GM08714 (cell line): ENCODE data around the gene LSR.
"Not testable (repeated sequence)": the region's sequence is repeated elsewhere in the genome, so short reads cannot be mapped to it uniquely, and the experiment has no call there.

ENCODE experiments used
- H3K4me3 ChIP-seq: fragments of 200-500 bp; sonication (Bioruptor generic); 2 replicates; pipeline ENCODE4 v1.5.1; 2014; ENCODE audit warnings: mild to moderate bottlenecking, low read length, inconsistent platforms
- ZNF274 ChIP-seq: IDR thresholded peaks from 2 replicates; pipeline ENCODE4 v1.6.1; 2012; ENCODE audit warnings: mild to moderate bottlenecking, low read depth, low read length

The LSR gene

DNA sequence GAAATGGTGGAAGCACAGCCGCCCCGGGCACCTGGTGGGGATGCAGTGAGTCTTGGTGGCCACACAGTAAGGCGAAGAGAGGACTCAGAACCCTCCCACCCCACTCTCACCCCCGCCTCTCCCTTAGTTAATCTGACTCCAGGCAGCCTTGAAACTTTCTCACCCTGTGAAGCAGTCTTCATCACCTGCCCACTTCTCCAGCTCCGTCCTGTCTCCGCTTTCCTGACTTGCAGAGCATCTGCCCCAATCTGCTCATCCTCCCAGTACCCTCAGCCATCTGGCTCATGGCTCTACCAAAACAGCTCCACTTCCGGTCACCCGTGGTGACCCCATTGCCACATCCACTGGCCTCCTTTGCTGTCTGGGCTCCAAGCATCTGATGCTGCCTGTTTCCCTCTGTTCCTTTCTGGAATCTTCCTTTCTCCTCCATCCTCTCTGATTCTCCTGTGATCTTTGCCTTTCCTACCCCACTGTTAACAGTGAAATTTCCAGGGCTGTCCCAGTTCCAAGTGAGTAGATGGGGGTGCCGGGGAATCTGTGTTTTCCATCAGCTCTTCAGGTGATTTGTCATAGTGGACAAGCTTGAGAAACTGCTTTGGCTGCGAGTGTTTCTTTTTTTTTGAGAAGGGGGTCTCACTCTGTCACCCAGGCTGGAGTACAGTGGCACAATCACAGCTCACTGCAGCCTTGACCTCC lies 24.3 kb downstream of the LSR start:
- no peak overlapping the region for H3K4me3 ChIP-seq
- TF ChIP-seq ZNF274: no peak

DNA sequence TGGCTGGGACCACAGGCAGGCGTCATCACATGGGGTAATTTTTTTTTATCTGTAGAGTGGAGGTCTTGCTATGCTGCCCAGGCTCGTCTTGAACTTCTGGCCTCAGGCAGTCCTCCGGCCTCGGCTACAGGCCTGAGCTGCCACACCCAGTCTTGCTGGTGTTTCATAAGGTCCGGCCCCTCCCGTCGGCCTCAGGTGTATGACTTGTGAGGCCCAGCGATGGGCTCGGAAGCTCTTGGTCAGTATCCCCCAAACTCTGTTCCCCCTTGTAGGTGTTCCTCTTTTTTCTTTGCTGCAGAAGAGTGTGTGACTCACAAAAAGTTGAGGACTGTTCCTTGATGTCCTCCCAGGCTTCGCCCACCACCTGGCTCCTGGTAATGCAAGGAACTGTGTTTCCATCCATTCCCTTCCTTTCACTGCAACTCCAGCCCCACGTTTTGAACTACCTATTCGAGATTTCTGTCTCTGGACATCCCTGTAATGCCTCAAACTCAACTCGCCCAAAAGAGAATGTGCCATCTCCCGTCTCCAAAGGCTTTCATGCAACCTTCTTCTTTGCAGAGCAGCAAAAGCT lies 25.0 kb downstream of the LSR start:
- TF ChIP-seq ZNF274: no peak

DNA sequence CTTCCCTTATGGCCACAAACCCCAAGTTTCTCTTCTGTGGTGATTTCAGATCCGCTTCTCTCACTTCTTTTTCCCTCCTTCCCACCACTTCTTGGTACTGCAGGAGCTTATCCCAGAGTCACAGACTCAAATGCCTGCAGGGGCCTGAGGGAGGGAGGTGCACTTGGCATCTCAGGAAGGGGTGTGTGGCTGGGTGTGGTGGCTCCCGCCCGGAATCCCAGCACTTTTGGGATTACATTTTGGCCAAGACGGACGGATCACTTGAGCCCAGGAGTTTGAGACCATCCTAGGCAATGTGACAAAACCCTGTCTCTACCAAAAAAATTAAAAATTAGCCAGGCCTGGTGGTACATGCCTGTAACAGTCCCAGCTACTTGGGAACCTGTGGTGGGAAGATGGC lies 25.5 kb downstream of the LSR start:
- H3K4me3 ChIP-seq: no peak overlapping the region
- no peak for TF ChIP-seq ZNF274

More for the DNA sequence above, 25.0 kb downstream of the LSR start:
- H3K4me3 ChIP-seq: no peak overlapping the region

DNA sequence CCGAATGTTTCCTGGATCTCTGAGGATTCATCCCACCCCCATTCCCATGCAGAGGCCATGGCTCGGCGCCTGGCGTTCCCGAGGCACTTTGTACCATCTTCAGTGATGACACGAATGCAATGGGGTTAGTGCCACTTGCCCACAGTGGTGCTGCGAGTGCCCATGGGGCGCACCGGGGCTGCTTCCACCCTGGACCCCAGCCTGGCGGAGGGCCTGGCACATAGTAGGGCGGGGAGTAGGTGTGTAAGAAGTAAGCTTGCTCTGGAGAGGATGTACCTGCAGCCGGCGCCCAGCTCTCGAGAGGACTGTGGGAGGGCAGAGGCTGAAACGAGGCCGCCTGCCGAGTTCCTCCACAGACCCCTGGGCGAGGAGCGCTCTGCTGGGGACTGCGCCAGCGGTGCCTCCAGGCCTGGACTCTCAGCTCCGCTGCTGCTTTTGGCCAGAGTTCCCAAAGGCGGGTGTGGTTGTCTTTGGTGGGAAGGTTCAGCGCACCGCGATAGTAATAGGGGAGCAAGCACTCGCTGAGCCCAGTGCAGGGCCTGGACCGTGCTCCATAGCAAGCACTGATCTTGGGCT lies 28.0 kb downstream of the LSR start:
- H3K4me3 ChIP-seq: no peak overlapping the region
- no peak for TF ChIP-seq ZNF274

DNA sequence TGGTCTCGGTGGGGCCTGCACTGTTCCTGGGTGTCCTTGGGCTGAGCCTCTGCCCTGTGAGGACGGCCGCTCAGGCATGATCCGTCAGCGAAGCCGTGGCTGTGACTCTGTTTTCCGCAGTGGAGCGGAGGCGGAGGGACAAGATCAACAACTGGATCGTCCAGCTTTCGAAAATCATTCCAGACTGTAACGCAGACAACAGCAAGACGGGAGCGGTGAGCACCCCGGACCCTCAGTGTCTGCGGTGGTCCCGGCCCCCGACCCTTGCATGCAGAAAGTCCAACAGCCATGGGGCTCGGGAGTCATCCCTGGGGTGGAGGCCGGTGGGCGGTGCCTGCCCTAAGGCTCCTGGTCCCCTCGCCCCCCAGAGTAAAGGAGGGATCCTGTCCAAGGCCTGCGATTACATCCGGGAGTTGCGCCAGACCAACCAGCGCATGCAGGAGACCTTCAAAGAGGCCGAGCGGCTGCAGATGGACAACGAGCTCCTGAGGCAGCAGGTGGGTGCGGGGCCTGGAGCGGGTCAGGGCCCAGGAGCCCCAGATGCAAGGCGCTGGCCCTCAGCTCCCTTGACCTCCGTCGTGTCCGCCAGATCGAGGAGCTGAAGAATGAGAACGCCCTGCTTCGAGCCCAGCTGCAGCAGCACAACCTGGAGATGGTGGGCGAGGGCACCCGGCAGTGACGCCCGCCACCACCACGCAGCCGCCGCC lies 29.9 kb downstream of the LSR start:
- no peak overlapping the region for H3K4me3 ChIP-seq
- TF ChIP-seq ZNF274: no peak

DNA sequence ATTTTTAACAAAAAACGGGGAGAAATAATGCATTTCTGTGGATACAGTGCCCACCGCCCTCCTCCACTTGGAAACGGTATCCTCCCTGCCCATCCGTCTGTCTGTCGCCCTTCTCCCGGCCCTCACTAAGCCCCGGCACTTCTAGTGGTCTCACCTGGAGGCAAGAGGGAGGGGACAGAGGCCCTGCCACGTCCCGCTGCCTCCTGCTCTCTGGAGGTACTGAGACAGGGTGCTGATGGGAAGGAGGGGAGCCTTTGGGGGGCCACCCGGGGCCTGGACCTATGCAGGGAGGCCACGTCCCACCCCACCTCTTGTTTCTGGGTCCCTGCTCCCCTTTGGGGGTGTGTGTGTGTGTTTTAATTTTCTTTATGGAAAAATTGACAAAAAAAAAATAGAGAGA lies 30.6 kb downstream of the LSR start:
- TF ChIP-seq ZNF274: no peak
- no peak overlapping the region for H3K4me3 ChIP-seq

DNA sequence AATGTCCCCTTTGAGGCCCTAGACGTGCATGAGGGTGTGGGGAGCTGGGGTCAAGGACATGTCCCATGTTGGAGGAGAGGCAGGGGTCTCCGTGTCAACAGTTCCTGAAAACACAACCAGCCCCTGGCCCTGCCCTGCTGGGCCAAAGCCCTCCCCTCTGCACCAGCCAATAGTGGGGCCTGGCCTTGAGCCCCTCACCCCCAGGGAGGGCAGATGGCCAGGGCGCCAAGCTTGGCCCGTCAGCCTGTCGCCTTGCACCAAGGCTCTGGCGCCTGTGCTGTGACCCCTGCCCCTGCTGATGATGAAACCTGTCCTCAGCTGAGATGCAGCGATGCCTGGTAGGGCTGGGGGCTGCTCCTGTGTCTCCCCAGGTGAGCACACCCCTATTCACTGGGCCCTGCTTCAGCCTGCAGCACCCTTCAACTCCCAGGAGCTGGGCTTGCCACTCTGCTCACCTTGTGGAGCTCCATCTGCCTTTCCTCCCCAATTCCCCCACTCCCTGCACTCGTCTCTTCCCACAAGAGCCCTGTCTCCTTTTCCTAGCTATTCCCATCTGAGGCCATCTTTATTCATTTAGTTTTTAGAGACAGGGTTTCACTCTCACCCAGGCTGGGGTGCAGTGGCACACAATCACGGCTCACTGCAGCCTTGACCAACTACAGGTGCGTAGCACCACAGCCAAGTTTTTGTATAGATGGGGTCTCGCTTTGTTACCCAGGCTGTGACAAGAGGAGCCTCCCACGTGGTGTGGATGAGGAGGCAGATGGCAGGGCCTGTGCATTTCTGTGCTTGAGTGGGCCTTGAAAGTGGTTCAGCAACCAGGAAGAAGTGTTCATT lies 31.4 kb downstream of the LSR start:
- no peak overlapping the region for H3K4me3 ChIP-seq
- no peak for TF ChIP-seq ZNF274

DNA sequence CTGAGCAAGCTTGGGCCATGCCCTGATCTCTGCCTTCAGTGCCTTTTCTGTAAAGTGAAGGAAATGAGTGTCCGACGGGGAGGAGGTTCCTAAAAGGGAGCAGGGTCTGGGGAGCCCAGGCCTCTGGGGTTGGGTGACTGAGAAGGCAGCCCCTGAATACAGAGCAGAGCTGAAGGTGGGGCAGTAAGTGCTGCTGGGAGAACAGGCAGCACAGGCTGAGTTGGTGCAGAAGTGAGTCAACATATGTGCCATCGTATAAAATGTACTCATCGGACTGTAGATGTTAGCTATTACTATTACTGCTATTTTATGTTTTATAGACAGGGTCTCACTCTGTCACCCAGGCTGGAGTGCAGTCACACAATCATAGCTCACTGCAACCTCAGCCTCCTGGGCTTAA lies 32.5 kb downstream of the LSR start:
- TF ChIP-seq ZNF274: no peak
- no peak overlapping the region for H3K4me3 ChIP-seq

DNA sequence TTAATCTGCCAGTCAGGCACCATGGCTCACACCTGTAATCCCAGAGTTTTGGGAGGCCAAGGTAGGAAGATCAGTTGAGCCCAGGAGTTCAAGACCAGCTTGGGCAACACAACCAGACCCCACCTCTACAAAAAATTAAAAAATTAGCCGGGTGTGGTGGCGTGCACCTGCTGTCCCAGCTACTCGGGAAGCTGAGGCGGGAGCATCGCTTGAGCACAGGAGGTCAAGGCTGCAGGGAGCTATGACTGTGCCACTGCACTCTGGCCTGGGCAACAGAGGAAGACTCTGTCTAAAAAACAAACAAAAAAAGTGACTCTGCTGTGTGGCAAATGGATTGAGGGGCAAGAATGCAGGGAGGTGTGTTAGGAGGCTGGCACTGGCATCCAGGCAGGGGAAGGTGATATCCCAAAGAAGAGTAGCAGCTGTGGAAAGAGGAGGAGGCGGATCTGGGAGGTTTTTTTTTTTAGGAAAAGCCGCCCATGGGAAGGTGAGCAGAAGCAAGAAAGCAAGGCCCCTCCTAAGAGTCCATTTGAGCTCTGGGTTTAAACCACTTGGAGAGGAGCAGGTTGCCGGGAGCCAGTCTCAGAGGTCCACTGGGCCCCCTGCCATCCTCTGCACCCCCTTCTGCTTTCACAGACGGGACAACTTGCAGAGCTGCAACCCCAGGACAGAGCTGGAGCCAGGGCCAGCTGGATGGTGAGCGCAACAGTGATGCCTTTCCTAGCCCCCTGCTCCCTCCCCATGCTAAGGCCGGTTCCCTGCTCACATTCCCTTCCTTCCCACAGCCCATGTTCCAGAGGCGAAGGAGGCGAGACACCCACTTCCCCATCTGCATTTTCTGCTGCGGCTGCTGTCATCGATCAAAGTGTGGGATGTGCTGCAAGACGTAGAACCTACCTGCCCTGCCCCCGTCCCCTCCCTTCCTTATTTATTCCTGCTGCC lies 35.6 kb downstream of the LSR start:
- no peak overlapping the region for H3K4me3 ChIP-seq
- TF ChIP-seq ZNF274: no peak

DNA sequence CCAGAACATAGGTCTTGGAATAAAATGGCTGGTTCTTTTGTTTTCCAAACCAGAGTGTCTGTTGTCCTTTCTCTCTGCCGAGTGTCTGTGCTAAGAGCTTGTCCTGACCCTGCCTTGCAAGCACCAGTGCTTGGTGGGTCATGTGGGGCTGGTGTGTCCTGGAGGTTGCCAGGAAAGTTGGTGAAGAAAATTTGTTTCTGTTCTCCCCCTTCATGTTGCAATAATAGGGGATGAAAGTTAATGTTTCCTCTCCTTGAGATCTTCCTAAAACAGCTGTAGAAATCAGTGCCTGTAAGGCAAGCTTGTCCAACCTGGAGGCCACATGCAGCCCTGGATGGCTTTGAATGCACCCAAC lies 36.3 kb downstream of the LSR start:
- H3K4me3 ChIP-seq: no peak overlapping the region
- no peak for TF ChIP-seq ZNF274

DNA sequence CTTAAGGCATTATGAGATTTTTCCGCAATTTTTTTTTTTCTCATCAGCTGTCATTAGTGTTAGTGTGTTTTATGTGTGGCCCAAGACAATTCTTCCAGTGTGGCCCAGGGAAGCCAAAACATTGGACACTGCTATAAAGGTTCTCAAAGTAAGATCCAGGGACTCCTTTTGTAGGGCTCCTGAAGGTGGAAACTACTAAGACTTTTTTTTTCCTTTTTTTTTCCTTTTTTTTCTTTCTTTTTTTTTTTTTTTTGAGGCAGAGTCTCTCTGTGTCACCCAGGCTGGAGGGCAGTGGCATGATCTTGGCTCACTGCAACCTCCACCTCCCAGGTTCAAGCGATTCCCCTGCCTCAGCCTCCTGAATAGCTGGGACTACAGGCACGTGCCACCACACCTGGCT lies 36.7 kb downstream of the LSR start:
- not testable (repeated sequence) for H3K4me3 ChIP-seq

DNA sequence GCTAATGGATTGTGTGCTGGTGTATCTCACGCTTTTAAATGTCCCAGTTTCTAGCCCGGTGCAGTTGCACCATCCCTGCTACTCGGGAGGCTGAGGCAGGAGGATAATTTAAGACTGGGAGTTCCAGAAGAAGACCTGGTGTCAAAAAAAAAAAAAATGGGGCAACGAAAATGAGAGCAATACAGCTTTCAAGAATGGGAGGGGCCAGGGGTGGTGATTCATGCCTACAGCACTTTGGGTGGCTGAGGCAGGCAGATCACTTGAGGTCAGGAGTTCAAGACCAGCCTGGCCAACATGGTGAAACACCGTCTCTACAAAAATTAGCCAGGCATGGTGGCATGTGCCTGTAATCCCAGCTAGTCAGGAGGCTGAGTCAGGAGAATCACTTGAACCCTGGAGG lies 37.3 kb downstream of the LSR start:
- H3K4me3 ChIP-seq: not testable (repeated sequence)

DNA sequence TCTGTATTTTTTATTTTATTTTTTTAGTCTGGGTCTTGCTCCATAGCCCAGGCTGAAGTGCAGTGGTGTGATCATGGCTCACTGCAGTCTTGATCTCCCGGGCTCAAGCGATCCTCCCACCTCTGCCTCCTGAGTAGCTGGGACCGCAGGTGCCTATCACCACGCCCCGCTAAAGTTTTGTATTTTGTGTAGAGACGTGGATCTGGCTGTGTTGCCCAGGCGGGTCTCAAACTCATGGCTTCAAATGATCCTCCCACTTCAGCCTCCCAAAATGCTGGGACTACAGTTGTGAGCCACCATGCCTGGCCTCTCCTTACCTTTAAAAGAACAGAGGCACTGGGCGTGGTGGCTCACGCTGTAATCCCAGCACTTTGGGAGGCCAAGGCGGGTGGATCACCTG lies 38.9 kb downstream of the LSR start:
- no peak overlapping the region for H3K4me3 ChIP-seq
- TF ChIP-seq ZNF274: no peak
